AG09319 (cell line): Measurements from ENCODE around the gene SREBF1.

ENCODE experiments used
- DNase-seq: peaks from one replicate; pipeline ENCODE4 v3.0.0-alpha.2; 2010; ENCODE audit warnings: low read depth; ENCODE audit errors: extremely low read depth
- TF ChIP-seq, protein P1 (sequence below): IDR thresholded peaks from 2 replicates; pipeline ENCODE4 v1.5.1; 2011; ENCODE audit warnings: low read depth, mild to moderate bottlenecking, inconsistent platforms, low read length, moderate library complexity

Gene SREBF1

DNA sequence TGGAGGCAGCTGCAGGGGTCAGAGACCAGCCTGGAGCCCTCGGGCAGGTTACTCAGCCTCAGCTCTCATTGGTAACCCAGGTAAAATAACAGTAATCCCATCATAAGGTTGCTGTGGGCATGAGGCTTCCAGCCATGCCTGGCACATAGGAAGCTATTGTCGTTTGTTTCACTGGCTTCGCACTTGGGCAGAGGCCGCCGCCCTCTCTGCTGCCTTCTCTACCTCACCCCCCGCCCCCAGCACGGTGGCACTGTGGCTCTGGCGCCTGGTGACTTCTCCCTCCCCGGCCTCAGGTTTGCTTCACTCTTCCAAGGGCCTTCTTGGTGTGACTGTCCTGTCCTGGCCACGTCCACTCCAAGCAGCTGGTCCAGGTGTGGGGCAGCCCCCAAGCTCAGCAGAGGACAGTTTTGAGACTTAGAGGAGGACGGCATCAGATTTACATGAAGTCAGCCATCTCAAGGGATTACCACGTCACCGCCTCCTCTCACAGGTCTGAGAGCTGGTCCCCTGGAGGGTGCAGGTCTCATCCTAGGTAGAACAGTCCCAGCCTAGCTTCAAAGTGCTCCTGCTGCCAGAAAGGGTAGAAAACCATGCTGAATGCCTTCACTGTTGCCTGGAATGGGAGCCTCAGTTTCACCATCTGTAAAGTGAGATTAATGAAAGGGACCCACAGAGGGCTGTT, 34.8 kb downstream of the SREBF1 start:
- DNase-seq: no peak

DNA sequence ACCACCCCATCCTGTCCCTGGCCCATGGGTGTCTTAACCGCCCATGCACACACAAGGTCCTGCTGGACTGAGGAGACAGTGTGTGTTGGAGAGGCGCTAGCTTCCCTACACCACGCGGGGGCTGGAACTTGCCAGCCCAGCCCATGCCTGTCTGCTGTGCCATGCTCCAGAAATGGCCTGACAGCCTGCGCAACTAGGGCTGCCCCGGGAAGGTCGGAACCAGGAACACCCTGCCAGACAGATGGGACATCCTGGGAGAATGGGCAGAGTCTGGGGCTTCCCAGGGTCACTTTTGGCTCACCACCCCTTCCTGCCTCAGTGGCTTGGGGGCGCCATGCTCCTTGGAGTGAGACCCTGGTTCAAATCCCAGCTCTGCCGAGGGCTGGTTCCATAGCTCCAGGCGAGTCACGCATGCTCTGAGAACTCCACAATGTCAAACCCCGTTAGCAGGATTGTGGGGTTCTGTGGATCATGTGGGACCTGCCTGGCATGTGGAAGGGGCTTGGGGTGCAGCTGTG, 36.2 kb downstream of the SREBF1 start:
- no peak for DNase-seq
- TF ChIP-seq, protein P1, sequence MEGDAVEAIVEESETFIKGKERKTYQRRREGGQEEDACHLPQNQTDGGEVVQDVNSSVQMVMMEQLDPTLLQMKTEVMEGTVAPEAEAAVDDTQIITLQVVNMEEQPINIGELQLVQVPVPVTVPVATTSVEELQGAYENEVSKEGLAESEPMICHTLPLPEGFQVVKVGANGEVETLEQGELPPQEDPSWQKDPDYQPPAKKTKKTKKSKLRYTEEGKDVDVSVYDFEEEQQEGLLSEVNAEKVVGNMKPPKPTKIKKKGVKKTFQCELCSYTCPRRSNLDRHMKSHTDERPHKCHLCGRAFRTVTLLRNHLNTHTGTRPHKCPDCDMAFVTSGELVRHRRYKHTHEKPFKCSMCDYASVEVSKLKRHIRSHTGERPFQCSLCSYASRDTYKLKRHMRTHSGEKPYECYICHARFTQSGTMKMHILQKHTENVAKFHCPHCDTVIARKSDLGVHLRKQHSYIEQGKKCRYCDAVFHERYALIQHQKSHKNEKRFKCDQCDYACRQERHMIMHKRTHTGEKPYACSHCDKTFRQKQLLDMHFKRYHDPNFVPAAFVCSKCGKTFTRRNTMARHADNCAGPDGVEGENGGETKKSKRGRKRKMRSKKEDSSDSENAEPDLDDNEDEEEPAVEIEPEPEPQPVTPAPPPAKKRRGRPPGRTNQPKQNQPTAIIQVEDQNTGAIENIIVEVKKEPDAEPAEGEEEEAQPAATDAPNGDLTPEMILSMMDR: no peak

More for the DNA sequence above, 34.8 kb downstream of the SREBF1 start:
- TF ChIP-seq, protein P1: no peak

- no peak for DNase-seq
- TF ChIP-seq, protein P1: no peak
Observed at GRCh38 chr17:17798573-17799255, 38.1 kb downstream of the SREBF1 start.

- TF ChIP-seq, protein P1: no peak
- no peak for DNase-seq
Observed at GRCh38 chr17:17798010-17798556, 38.7 kb downstream of the SREBF1 start.

DNA sequence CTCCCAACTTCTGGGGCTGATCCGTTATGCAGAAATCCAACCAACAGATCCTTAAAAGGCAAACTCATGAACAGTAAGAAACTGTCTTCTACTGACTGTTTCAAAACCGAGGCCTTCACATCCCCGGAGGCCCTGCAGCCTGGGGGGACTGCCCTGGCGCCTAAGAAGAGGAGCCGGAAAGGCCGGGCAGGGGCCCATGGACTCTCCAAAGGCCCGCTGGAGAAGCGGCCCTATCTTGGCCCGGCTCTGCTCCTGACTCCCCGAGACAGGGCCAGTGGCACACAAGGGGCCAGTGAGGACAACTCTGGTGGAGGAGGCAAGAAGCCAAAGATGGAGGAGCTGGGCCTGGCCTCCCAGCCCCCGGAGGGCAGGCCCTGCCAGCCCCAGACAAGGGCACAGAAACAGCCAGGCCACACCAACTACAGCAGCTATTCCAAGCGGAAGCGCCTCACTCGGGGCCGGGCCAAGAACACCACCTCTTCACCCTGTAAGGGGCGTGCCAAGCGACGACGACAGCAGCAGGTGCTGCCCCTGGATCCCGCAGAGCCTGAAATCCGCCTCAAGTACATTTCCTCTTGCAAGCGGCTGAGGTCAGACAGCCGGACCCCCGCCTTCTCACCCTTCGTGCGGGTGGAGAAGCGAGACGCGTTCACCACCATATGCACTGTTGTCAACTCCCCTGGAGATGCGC, 39.5 kb downstream of the SREBF1 start:
- TF ChIP-seq, protein P1: no peak

GRCh38 chr17:17796787-17797061, 40.1 kb downstream of the SREBF1 start:
- DNase-seq: no peak
- TF ChIP-seq, protein P1: no peak

More for the DNA sequence above, 39.5 kb downstream of the SREBF1 start:
- no peak for DNase-seq
